ENCODE results near the gene ARMS2. TPM values are rescaled to one million over a fixed set of nuclear protein-coding genes. Genes with fewer than 3 reads are reported as not detected.

Gene ARMS2
- total RNA-seq, 2 experiments from 2014 or later, result not detected

GRCh38 chr10:122462533-122463465 lies 8.3 kb downstream of the ARMS2 start:
- no TSS peak for BruUV-seq (replicated peaks)
- no peaks in the 10 kb centered on the region for H3K36me3 ChIP-seq (ENCODE audit: insufficient read depth, low read length)
- no peak overlapping the region for H3K4me3 ChIP-seq (ENCODE audit: low read depth, low read length, poor library complexity, severe bottlenecking)
- intact Hi-C loops (cut with micrococcal nuclease; ENCODE audit: unreplicated experiment), result no loop called here
- ChIA-PET CTCF (ENCODE audit: unreplicated experiment) (no interaction called here), POLR2A (no interaction called here)
- H3K4me2 ChIP-seq (ENCODE audit: low read length), result no peak overlapping the region
- TF ChIP-seq CTCF (conservative IDR thresholded peaks at IDR 0.05; ENCODE audit: low read length), result no peak
- no peak for TF ChIP-seq EZH2phosphoT487 (IDR thresholded peaks at IDR 0.05; ENCODE audit: borderline replicate concordance, low read depth, low read length)
- H3K9me3 ChIP-seq (ENCODE audit: low read length), result no peaks in the 10 kb centered on the region
- no peaks in the 10 kb centered on the region for H3K9me2 ChIP-seq (ENCODE audit: insufficient read depth, low read length)
- no peak overlapping the region for H3K27ac ChIP-seq (ENCODE audit: low read depth, low read length, poor library complexity, severe bottlenecking)
- H3K79me2 ChIP-seq (ENCODE audit: insufficient read depth, low read depth, low read length), result no peaks in the 10 kb centered on the region
- H4K20me1 ChIP-seq (ENCODE audit: insufficient read depth, low read length), result no peaks in the 10 kb centered on the region
- no peaks in the 10 kb centered on the region for H3K4me1 ChIP-seq (ENCODE audit: insufficient read depth, low read length, poor library complexity, severe bottlenecking)
- no peak for DNase-seq (ENCODE audit: low spot score)
- no peak overlapping the region for H2AFZ ChIP-seq (ENCODE audit: low read length)

- no peak overlapping the region for H3K4me3 ChIP-seq (ENCODE audit: low read depth, low read length, poor library complexity, severe bottlenecking)
- no peaks in the 10 kb centered on the region for H4K20me1 ChIP-seq (ENCODE audit: insufficient read depth, low read length)
- DNase-seq (ENCODE audit: low spot score), result no peak
- BruUV-seq (replicated peaks), result no TSS peak
- intact Hi-C loops (cut with micrococcal nuclease; ENCODE audit: unreplicated experiment), result no loop called here
- H2AFZ ChIP-seq (ENCODE audit: low read length), result no peak overlapping the region
- no peaks in the 10 kb centered on the region for H3K36me3 ChIP-seq (ENCODE audit: insufficient read depth, low read length)
- no peaks in the 10 kb centered on the region for H3K4me1 ChIP-seq (ENCODE audit: insufficient read depth, low read length, poor library complexity, severe bottlenecking)
- ChIA-PET CTCF (ENCODE audit: unreplicated experiment) (no interaction called here), POLR2A (no interaction called here)
- H3K27ac ChIP-seq (ENCODE audit: low read depth, low read length, poor library complexity, severe bottlenecking), result no peak overlapping the region
- no peaks in the 10 kb centered on the region for H3K9me2 ChIP-seq (ENCODE audit: insufficient read depth, low read length)
- TF ChIP-seq CTCF (conservative IDR thresholded peaks at IDR 0.05; ENCODE audit: low read length) (no peak), EZH2phosphoT487 (IDR thresholded peaks at IDR 0.05; ENCODE audit: borderline replicate concordance, low read depth, low read length) (no peak)
- no peak overlapping the region for H3K4me2 ChIP-seq (ENCODE audit: low read length)
- H3K79me2 ChIP-seq (ENCODE audit: insufficient read depth, low read depth, low read length), result no peaks in the 10 kb centered on the region
- H3K9me3 ChIP-seq (ENCODE audit: low read length), result no peaks in the 10 kb centered on the region
These were observed 9.2 kb downstream of the ARMS2 start for GRCh38 chr10:122463466-122464249.

GRCh38 chr10:122464250-122464510 lies 9.7 kb downstream of the ARMS2 start:
- ChIA-PET CTCF (ENCODE audit: unreplicated experiment) (no interaction called here), POLR2A (no interaction called here)
- Histone ChIP-seq H3K4me2 (ENCODE audit: low read length) (no peak overlapping the region), H3K9me2 (ENCODE audit: insufficient read depth, low read length) (no peaks in the 10 kb centered on the region), H2AFZ (ENCODE audit: low read length) (no peak overlapping the region), H3K79me2 (ENCODE audit: insufficient read depth, low read depth, low read length) (no peaks in the 10 kb centered on the region), H4K20me1 (ENCODE audit: insufficient read depth, low read length) (no peaks in the 10 kb centered on the region), H3K4me1 (ENCODE audit: insufficient read depth, low read length, poor library complexity, severe bottlenecking) (no peaks in the 10 kb centered on the region), H3K4me3 (ENCODE audit: low read depth, low read length, poor library complexity, severe bottlenecking) (no peak overlapping the region), H3K9me3 (ENCODE audit: low read length) (no peaks in the 10 kb centered on the region), H3K36me3 (ENCODE audit: insufficient read depth, low read length) (no peaks in the 10 kb centered on the region), H3K27ac (ENCODE audit: low read depth, low read length, poor library complexity, severe bottlenecking) (no peak overlapping the region)
- no TSS peak for BruUV-seq (replicated peaks)
- no peak for DNase-seq (ENCODE audit: low spot score)
- TF ChIP-seq CTCF (conservative IDR thresholded peaks at IDR 0.05; ENCODE audit: low read length) (no peak), EZH2phosphoT487 (IDR thresholded peaks at IDR 0.05; ENCODE audit: borderline replicate concordance, low read depth, low read length) (no peak)
- intact Hi-C loops (cut with micrococcal nuclease; ENCODE audit: unreplicated experiment), result no loop called here
